ENCODE measurements around the gene SETD1B.

DNA sequence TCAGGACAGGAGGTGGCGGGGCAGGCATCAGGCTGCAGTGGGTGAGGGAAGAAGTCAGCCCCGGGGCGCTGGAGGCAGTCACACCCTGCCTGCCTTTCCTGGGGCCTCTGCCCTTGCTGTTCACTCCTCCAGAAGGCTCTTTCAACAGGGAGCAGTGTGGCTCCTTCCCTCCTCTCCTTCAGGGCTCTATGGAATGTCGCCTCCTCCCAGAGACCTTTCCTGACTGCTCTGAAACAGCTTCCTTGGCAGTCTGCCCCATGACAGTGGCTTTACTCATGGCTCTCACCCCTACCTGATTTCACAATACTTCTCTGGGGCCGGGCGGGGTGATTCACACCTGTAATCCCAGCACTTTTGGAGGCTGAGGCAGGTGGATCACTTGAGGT, 17.4 kb upstream of the SETD1B start:
- TF ChIP-seq, protein P1, sequence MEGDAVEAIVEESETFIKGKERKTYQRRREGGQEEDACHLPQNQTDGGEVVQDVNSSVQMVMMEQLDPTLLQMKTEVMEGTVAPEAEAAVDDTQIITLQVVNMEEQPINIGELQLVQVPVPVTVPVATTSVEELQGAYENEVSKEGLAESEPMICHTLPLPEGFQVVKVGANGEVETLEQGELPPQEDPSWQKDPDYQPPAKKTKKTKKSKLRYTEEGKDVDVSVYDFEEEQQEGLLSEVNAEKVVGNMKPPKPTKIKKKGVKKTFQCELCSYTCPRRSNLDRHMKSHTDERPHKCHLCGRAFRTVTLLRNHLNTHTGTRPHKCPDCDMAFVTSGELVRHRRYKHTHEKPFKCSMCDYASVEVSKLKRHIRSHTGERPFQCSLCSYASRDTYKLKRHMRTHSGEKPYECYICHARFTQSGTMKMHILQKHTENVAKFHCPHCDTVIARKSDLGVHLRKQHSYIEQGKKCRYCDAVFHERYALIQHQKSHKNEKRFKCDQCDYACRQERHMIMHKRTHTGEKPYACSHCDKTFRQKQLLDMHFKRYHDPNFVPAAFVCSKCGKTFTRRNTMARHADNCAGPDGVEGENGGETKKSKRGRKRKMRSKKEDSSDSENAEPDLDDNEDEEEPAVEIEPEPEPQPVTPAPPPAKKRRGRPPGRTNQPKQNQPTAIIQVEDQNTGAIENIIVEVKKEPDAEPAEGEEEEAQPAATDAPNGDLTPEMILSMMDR (IDR thresholded peaks at IDR 0.05; ENCODE audit: low read length) = no peak
- TF ChIP-seq EZH2 (IDR thresholded peaks at IDR 0.05; ENCODE audit: borderline replicate concordance, low read length) = no peak

Measured in OCI-LY1 (cell line).